Measurements from ENCODE around the gene HDAC11. TPM values are rescaled to one million over a fixed set of nuclear protein-coding genes. Genes with fewer than 3 reads are reported as not detected.

HDAC11 gene
- total and polyA plus RNA-seq, 2 donors = 7.4 to 27.1 TPM

DNA sequence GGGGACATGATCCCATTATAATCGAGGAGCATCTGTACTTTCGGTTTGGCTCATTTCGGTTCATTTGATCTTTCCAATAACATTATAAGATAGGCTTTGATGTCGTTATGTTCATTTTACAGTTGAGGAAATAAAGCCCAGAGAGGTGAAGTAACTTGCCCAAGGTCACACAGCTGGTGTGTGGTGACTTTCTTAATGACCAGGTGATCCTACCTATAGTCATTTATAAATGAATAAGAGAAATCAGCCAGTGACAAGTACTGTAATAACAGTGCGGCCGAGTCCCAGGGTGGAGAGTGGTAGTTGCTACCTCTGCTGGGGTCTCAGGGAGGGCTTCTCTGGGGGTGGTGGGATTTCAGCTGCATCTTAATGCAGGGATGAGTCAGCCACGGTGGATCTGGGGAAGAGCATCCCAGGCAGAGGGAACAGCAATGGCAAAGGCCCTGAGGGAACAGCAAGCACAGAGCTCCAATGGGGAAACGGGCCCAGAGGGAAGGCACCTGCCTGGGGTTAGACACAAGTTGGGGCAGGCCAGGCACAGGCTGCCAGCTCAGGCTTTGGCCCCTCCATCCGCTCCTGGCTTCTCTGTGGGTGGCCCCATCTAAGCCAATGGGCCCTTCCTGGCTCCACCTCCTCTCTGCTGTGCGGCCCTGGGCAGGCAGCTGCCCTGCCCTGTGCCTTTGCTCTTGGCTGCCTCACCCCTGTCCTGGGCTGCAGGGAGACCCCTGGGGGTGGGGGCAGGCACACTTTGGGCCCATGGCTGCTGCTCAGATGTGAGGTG is 67.7 kb downstream of the HDAC11 start:
- no peaks in the 10 kb centered on the region for H3K36me3 ChIP-seq (ENCODE audit: insufficient read depth)
- WGBS = 65% methylated on average over 10 of the region's 10 CpGs
- H3K4me1 ChIP-seq (ENCODE audit: insufficient read depth) = no peaks in the 10 kb centered on the region
- no peak overlapping the region for H3K27ac ChIP-seq (ENCODE audit: low read depth)
- no peak for DNase-seq (ENCODE audit: extremely low spot score)
- H3K4me3 ChIP-seq (ENCODE audit: low read depth, low read length) = no peak overlapping the region

DNA sequence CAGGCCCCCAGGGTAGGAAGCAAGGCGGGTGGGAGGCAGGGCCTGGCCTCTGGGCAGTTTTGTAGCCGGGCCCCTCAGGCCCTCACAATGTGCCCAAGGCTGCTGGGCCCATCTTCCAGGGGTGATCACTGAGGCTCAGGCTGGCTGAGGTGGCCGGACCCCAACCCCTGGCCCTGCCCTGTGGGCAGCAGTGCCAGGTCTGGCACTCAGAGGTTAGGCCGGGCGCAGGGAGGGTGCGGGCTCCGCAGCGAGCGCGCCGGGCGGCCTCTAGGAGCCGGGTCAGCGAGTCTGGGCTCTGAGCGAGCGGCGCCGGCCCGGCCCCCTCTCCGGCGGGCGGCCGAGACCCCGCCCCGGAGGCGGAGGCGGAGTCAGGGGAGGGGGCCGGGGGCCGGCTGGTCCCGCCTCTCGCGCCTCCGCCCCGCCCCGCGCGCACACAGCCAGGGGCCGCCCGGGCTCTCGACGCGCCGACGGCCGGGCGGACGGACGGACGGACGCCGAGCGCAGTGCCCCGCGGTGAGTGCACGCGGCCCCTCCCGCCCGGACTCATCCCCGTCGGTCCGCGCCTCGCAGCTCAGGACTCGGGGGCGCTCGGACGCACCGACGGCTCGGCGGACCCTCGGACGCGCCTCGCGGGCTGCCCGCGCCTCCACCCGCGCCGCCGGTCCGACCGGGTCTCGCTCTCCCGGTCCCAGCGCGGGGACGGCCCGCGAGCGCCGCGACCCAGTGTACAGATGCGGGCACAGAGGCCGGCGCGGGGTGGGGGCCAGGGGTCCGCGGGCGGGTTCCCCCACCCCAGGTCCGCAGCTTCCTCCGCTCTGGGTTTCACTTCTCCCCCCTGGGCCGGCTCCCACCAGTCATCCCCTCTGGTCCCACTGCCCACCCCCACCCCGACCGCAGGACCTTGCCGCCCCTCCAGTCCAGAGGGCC is 68.9 kb downstream of the HDAC11 start, which contains the start of gene FBLN2:
Gene FBLN2, plus strand, starts transcription at position 430 of the 927 bp plus-strand sequence. CDS start 21,231 bp downstream, outside the sequence.
- H3K4me1 ChIP-seq (ENCODE audit: insufficient read depth) = no peaks in the 10 kb centered on the region
- 6% methylated on average over 107 of the region's 107 CpGs for WGBS

DNA sequence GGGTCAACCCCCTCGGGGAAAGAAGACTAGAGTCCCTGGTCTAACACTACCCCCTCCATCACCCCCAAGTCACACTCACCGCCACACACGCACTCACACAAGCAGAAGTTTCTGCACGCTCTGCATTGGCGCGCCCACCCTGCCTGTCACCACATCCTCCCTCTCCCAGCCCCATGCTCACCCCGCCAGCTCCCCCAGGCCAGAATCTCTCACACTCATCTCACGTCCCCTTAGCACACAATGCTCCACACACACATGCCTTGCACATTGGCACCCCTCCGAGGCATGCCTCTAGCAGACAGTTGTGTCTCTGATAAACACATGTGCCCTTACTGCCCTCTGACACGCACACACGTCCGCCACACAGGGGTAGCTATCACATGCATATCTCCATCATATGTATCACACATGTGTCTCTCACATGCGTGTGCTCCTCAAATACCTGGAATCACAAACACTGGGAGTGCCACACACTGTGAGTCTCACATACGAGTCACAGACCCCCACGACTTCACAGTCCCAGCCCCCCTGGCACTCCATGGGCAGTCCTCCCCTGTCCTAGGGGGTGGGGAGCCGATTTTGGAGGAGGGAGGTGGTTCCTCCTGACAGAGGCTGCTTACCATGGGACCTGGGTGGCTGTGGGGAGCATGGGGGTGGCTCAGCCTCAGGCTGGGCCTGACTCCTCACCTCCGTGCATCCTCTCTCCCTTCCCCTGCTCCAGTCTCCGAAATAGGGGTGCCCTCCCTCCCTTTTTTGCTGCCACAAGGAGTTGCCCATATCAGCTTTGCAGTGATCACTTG is 69.7 kb downstream of the HDAC11 start:
- no peak overlapping the region for H3K27ac ChIP-seq (ENCODE audit: low read depth)
- H3K36me3 ChIP-seq (ENCODE audit: insufficient read depth) = no peaks in the 10 kb centered on the region
- DNase-seq (ENCODE audit: extremely low spot score) = no peak
- no peaks in the 10 kb centered on the region for H3K4me1 ChIP-seq (ENCODE audit: insufficient read depth)
- peak overlapping the region; percentile 45 for H3K4me3 ChIP-seq (ENCODE audit: low read depth, low read length)
- 66% methylated on average over 18 of the region's 18 CpGs for WGBS

More for the DNA sequence above, 68.9 kb downstream of the HDAC11 start, which contains the start of gene FBLN2:
- Histone ChIP-seq H3K36me3 (ENCODE audit: insufficient read depth) (no peaks in the 10 kb centered on the region), H3K27ac (ENCODE audit: low read depth) (no peak within 1 kb of the TSS), H3K4me3 (ENCODE audit: low read depth, low read length) (peak within 1 kb of the TSS; percentile 45)
- no peak for DNase-seq (ENCODE audit: extremely low spot score)

DNA sequence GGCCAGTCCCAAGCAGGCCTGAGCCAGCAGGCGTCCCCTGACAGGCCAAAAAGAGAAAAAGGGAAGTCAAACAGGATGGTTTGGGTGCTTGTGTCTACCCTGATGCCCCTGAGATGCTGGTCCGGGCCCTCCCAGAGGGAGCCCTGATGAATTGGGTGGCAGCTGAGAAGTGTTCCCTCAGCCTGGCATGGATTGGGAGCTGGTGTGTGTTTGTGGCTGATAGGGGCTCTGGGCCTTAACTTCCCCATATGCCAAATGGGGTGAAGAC is 70.3 kb downstream of the HDAC11 start:
- Histone ChIP-seq H3K4me3 (ENCODE audit: low read depth, low read length) (peak overlapping the region; percentile 45), H3K36me3 (ENCODE audit: insufficient read depth) (no peaks in the 10 kb centered on the region), H3K27ac (ENCODE audit: low read depth) (no peak overlapping the region), H3K4me1 (ENCODE audit: insufficient read depth) (no peaks in the 10 kb centered on the region)
- DNase-seq (ENCODE audit: extremely low spot score) = no peak
- WGBS = 67% methylated on average over 2 of the region's 2 CpGs

DNA sequence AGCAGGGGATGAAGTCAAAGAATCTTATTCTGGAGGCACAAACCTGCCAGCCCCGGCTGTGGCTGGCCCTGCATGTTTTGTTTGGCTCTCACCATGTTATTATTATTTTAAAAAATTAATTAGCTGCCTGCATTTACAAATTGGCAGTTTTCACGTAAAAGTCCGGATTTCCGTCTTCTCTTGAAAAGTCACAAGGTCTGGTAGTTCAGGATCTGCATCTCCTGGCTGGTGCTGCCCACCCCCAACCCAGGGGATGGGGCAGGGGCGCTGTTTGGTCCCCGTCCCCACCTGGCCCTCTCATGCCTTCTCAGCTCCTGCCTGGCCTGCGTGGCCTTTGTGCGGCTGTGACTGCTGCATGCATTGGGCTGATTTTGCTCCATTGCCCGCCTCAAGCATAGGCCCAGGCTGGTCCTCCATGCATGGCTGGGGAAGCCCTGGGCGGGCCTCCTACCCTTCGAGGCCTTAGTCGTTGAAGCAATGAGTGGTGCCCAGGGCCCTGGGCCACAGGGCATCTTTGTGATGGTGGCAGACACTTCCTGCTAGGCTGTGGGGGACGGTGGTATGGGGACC is 70.8 kb downstream of the HDAC11 start:
- no peak for DNase-seq (ENCODE audit: extremely low spot score)
- Histone ChIP-seq H3K27ac (ENCODE audit: low read depth) (no peak overlapping the region), H3K4me3 (ENCODE audit: low read depth, low read length) (no peak overlapping the region), H3K36me3 (ENCODE audit: insufficient read depth) (no peaks in the 10 kb centered on the region), H3K4me1 (ENCODE audit: insufficient read depth) (no peaks in the 10 kb centered on the region)
- WGBS = 79% methylated on average over 13 of the region's 13 CpGs

DNA sequence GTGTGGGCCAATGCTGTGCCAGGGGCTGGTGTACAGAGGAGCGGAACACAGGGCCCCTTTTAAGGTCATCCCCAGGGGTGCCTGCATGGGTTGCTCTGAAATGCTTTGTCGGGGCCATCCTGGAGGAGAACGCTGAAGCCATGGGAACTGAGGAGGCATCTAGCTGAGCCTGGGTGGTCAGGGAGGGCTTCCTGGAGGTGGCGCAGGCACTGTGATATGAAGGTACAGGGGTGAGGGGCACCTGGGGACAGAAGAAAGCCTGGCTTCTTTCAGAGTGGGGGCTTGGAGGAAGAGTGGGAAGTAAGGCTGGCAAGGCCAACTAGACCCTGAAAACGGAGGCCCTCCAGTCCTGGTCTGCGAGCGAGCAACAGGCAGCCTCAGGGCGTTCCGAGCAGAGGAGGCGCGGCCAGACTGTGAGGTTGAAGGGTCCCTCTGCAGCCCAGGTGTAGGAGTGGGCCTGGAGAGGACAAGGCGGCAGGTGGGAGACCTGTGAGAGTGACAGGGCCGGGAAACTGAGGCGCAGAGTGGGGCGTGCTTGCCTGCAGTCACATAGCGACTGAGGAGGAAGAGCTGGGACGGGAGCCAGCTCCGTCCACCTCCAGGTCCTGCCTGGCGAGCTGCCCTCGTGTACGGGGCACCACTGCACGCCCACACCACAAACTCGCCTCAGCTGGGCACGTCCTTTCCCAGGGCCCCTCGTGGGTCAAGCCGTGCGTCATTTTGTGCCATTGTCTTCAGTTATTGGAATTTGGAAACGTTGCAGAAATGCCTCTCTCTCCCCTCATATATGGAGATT is 72.9 kb downstream of the HDAC11 start:
- WGBS = 63% methylated on average over 28 of the region's 28 CpGs
- DNase-seq (ENCODE audit: extremely low spot score) = no peak
- Histone ChIP-seq H3K4me3 (ENCODE audit: low read depth, low read length) (no peak overlapping the region), H3K27ac (ENCODE audit: low read depth) (no peak overlapping the region), H3K36me3 (ENCODE audit: insufficient read depth) (no peaks in the 10 kb centered on the region), H3K4me1 (ENCODE audit: insufficient read depth) (no peaks in the 10 kb centered on the region)

DNA sequence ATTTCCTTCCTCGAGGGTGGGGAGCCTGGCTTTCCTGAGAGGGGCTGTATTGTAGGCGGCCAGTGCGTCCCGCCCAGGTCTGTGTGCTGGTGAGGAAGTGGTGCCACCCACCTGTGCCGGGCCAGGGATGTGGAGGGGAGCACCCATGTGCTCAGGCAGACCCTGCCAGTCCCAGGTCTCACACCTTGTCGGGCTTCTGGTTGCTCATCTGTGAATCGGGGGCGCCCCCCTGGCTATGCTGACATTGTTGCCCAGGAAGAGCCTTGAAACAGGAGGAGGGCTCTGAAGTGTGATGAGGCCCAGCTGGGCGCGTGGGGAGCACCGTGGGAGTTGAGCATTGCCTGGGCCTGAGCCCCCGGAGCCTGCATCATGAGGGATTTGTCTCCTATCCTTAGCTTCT is 73.6 kb downstream of the HDAC11 start:
- Histone ChIP-seq H3K27ac (ENCODE audit: low read depth) (no peak overlapping the region), H3K4me3 (ENCODE audit: low read depth, low read length) (no peak overlapping the region), H3K36me3 (ENCODE audit: insufficient read depth) (no peaks in the 10 kb centered on the region), H3K4me1 (ENCODE audit: insufficient read depth) (no peaks in the 10 kb centered on the region)
- no peak for DNase-seq (ENCODE audit: extremely low spot score)
- WGBS = 69% methylated on average over 12 of the region's 12 CpGs

DNA sequence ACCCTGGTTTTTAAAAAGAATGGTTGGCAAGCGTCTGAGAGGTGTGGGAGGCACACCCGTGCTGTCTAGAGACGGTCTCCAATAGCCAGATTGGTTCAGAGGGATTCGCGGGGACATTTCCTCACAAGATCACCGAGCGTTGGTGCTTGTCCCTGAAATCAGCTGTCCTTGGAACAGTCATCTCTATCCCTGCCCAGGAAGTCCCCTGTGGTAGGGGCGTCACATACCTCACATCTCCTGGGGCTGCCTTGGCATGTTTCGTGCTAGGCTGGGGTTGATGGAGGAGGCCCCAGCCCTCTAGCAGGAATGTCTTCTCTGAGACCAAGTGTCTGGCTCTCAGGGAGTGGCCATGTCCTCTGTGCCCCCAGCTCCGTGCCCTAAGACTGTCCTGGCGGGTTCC is 75.6 kb downstream of the HDAC11 start:
- 83% methylated on average over 11 of the region's 11 CpGs for WGBS
- no peak overlapping the region for H3K4me3 ChIP-seq (ENCODE audit: low read depth, low read length)
- H3K4me1 ChIP-seq (ENCODE audit: insufficient read depth) = no peaks in the 10 kb centered on the region
- no peak overlapping the region for H3K27ac ChIP-seq (ENCODE audit: low read depth)
- DNase-seq (ENCODE audit: extremely low spot score) = no peak
- no peaks in the 10 kb centered on the region for H3K36me3 ChIP-seq (ENCODE audit: insufficient read depth)

Small RNA genes lying within 50 kb of the gene (small RNA-seq; reads per million reads assigned to genes)
- gene AC027124.2 = not detected

Other genes with a start within 250 kb of the HDAC11 start
- 3.3 TPM for gene NUP210, start 60.0 kb upstream of the HDAC11 start, total RNA-seq
- gene NUP210, start 60.0 kb upstream of the HDAC11 start, polyA plus RNA-seq = 1.8 TPM
- gene FBLN2, start 68.8 kb downstream of the HDAC11 start, total RNA-seq = 132 TPM
- 246 TPM for gene FBLN2, start 68.8 kb downstream of the HDAC11 start, polyA plus RNA-seq

Measured in urinary bladder (tissue), 4 donors.